ENCODE results near the gene SARNP. TPM values are rescaled to one million over a fixed set of nuclear protein-coding genes. Genes with fewer than 3 reads are reported as not detected.
A peak's percentile ranks its signal among the peaks of the same experiment; 100 is the strongest.

The SARNP gene
- polyA plus RNA-seq, 6 donors from 2014 or later, result 92.8 to 128 (median 106) TPM

- H3K9me3 Mint-ChIP-seq, result no peaks in the 10 kb centered on the region
- ATAC-seq (ENCODE audit: low read depth in 2 of 2), result peak; percentile 46 to 57
- H3K27ac Mint-ChIP-seq, result peak overlapping the region in 5 of 6 donors; percentile 74 to 95 (median 92)
- H3K4me1 Mint-ChIP-seq, result peaks cover 31 to 49% (median 43%) of the 10 kb centered on the region in 3 donors
- no peaks in the 10 kb centered on the region for H3K36me3 Mint-ChIP-seq
- peak; percentile 36 for DNase-seq
- no peaks in the 10 kb centered on the region for H3K27me3 Mint-ChIP-seq
- peak overlapping the region; percentile 88 to 97 (median 92) for H3K4me3 Mint-ChIP-seq
Measured at GRCh38 chr12:55729819-55730818, 87.4 kb downstream of the SARNP start.

DNA sequence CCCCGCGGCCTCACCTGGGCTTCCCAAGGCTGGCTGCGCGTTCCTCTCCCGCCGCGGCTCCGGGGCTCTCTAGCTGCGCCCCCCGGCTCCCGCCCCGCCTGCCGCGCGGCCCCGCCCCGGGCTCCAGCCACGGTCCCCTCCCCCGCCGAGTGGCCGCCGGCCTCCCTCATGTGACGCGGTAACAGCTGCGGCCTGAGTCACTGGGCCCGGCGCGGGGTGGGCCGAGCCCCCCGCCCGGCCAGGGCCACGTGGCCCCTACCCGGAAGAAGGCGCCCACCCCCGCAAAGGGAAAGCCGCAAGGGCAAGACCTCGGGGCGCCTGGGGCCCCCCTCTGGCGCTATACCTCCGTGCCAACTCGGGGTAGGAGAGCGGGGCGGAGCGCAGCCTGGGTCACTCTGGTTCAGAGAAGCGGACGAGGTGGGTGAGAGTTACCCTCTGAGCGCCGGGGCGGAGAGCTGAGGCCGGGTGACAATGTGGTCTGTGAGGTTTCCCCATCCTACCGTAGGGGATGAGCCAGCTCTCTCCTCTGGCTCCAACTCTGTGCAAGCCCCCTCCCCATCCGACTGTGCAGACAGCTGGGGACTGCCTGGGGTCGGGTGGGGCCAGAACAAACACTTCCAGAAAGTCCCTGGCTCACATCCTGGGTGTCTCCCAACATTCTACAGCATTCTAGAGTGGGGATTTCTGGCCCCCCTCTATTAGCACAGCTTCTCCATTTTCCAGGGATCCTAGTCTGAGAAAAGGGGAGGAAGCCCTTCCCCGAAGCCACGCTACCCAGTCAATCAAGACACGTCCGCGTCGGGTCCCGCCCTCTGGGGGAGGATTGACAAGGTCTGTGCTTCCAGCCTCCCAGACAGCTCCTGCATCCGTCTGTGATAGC, 88.3 kb downstream of the SARNP start, which contains the start of gene CD63:
Gene CD63, minus strand, starts transcription at position 71 of the 880 bp plus-strand sequence. CDS start 668 bp downstream, outside the sequence.
- no peaks in the 10 kb centered on the region for H3K9me3 Mint-ChIP-seq
- H3K4me3 Mint-ChIP-seq, result peak within 1 kb of the TSS; percentile 88 to 97 (median 92)
- ATAC-seq (ENCODE audit: low read depth in 2 of 2), result peak; percentile 63 to 69
- H3K27ac Mint-ChIP-seq, result peak within 1 kb of the TSS; percentile 74 to 95 (median 88)
- no peaks in the 10 kb centered on the region for H3K27me3 Mint-ChIP-seq
- no peaks in the 10 kb centered on the region for H3K36me3 Mint-ChIP-seq
- peak; percentile 50 for DNase-seq
- peaks cover 36 to 55% (median 50%) of the 10 kb centered on the region in 3 donors for H3K4me1 Mint-ChIP-seq

DNA sequence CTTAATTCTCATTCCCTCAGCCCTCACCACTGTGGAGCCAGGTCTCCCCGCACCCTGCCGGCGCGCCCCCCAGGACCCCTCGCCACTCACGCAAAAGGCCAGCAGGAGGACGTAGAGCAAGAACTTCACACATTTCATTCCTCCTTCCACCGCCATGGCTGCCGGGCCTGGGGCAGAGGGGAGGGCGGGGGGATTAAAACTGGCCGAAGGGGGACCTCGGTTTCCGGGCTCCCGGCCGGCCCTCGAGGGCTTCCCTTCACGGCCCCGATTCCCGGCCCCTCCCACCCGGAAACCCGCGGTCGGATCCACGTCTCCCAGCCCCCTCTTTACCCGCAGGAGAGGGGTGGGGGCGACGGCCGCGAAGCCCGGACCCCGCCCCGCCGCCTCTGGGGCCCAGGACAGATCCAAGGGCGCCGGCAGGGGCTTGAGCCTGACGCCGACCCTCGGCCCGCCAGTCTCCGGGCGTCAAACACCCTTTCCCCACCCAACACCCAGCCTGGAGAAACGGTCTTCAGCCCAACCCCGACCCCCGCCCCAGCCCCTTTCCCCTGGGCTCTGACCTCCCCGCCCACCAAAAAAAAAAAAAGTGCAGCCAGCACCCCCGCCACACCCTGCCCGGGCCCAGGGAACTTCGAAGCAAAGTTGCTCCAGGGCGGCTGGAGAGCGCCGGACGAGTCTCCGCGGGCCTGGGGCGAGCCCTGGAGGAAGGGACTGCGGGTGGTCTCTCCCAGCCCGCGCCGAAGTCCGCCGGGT, 89.2 kb downstream of the SARNP start:
- Mint-ChIP-seq H3K36me3 (no peaks in the 10 kb centered on the region), H3K27me3 (no peaks in the 10 kb centered on the region), H3K4me1 (peaks cover 40 to 55% (median 50%) of the 10 kb centered on the region in 3 donors), H3K4me3 (peak overlapping the region; percentile 79 to 95 (median 88)), H3K9me3 (no peaks in the 10 kb centered on the region), H3K27ac (no peak overlapping the region)
- ATAC-seq (ENCODE audit: low read depth in 2 of 2), result peak; percentile 9 to 16
- no peak for DNase-seq

DNA sequence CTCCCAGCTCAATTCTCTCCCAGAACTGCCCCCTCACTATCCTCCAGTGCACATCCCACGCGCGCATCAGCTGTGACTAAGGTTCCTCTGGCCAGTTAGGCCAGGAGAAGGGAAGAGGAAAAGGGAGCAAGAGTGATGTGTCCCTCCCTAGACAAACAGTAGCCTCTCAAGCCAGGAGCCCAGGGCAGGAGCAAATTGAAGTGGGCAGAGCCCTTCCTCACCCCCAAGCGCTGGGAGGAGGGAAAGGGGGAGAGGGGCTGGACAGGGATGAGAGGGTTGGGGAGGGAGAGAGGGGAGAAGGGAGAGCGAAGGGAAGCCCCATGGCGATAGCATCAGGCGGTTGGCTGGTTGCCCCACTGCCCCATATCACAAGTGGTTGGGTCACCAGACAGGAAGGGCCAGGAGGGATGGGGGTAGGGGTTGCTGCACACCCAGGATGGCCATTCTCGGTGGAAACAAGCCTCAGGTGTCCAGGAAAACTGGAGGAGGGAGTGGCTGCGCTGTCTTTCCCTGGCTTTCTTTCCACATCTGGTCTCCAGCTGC, 89.8 kb downstream of the SARNP start:
- Mint-ChIP-seq H3K9me3 (no peaks in the 10 kb centered on the region), H3K27me3 (no peaks in the 10 kb centered on the region), H3K36me3 (no peaks in the 10 kb centered on the region), H3K4me1 (peaks cover 40 to 57% (median 50%) of the 10 kb centered on the region in 3 donors), H3K27ac (peak overlapping the region in 4 of 6 donors; percentile 29 to 90 (median 64)), H3K4me3 (peak overlapping the region; percentile 79 to 95 (median 86))
- DNase-seq (no peak), ATAC-seq (ENCODE audit: low read depth in 2 of 2) (no peak)

DNA sequence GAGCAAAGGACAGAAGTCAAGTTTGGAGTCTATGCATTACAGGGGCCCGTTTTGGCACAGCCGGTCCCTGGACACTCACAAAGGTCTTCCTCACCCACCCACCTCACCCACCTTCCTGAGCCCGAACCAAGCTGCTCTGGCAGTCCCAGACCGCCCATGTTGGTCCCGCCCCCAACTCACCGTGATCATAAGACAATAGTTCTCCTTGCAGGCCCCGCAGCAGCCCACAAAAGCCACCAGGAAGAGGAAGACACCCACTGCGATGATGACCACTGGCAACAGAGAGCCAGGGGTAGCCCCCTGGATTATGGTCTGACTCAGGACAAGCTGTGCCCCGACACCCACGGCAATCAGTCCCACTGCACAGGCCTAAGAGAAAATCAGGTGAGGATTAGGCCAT, 90.6 kb downstream of the SARNP start:
- no peak for DNase-seq
- no peaks in the 10 kb centered on the region for H3K36me3 Mint-ChIP-seq
- H3K9me3 Mint-ChIP-seq, result no peaks in the 10 kb centered on the region
- peak overlapping the region in 2 of 6 donors; percentile 29 to 90 for H3K27ac Mint-ChIP-seq
- no peaks in the 10 kb centered on the region for H3K27me3 Mint-ChIP-seq
- H3K4me1 Mint-ChIP-seq, result peaks cover 40 to 52% (median 50%) of the 10 kb centered on the region in 3 donors
- ATAC-seq (ENCODE audit: low read depth in 2 of 2), result no peak
- H3K4me3 Mint-ChIP-seq, result peak overlapping the region; percentile 79 to 95 (median 86)

GRCh38 chr12:55725556-55725955, 92.0 kb downstream of the SARNP start:
- peaks cover 36 to 48% (median 47%) of the 10 kb centered on the region in 3 donors for H3K4me1 Mint-ChIP-seq
- H3K27me3 Mint-ChIP-seq, result no peaks in the 10 kb centered on the region
- ATAC-seq (ENCODE audit: low read depth in 2 of 2), result no peak
- H3K36me3 Mint-ChIP-seq, result no peaks in the 10 kb centered on the region
- H3K4me3 Mint-ChIP-seq, result peak overlapping the region in 2 of 8 donors; percentile 70 to 81
- no peak overlapping the region for H3K27ac Mint-ChIP-seq
- no peak for DNase-seq
- no peaks in the 10 kb centered on the region for H3K9me3 Mint-ChIP-seq

DNA sequence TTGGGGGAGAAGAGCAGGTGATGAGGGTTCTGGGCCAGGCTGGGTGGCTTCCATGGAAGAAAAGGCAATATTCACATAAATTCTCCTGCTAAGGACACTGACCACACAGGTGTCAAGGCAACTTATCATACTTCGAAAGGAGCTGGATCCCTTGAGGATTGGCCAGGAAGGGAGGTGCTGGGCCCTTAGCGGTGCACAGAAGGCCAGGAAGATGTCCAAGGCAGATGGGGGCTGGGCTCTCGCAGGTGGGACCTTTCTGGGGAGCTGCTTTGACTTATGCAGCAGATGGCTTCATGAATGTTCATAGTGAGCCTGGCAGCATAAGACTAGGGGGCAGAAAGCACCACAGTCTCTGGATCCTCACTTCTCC, 92.6 kb downstream of the SARNP start:
- Mint-ChIP-seq H3K36me3 (no peaks in the 10 kb centered on the region), H3K9me3 (no peaks in the 10 kb centered on the region), H3K4me3 (peak overlapping the region in 2 of 8 donors; percentile 17 to 81), H3K4me1 (peaks cover 30 to 42% (median 40%) of the 10 kb centered on the region in 3 donors), H3K27me3 (no peaks in the 10 kb centered on the region), H3K27ac (peak overlapping the region in 1 of 6 donors; percentile 65)
- DNase-seq, result no peak
- no peak for ATAC-seq (ENCODE audit: low read depth in 2 of 2)

- Mint-ChIP-seq H3K4me3 (peak overlapping the region in 2 of 8 donors; percentile 17 to 63), H3K36me3 (no peaks in the 10 kb centered on the region), H3K9me3 (no peaks in the 10 kb centered on the region), H3K27me3 (no peaks in the 10 kb centered on the region), H3K4me1 (peaks cover 24 to 37% (median 35%) of the 10 kb centered on the region in 3 donors), H3K27ac (peak overlapping the region in 2 of 6 donors; percentile 2 to 65)
- ATAC-seq (ENCODE audit: low read depth in 2 of 2) (peak; percentile 57 to 64), DNase-seq (peak; percentile 49)
Measured at GRCh38 chr12:55724226-55724939, 93.1 kb downstream of the SARNP start.

GRCh38 chr12:55723516-55724225, 93.9 kb downstream of the SARNP start:
- Mint-ChIP-seq H3K4me3 (peak overlapping the region in 1 of 8 donors; percentile 10), H3K27ac (peak overlapping the region in 2 of 6 donors; percentile 34 to 83), H3K9me3 (no peaks in the 10 kb centered on the region), H3K4me1 (peaks cover 22 to 40% (median 39%) of the 10 kb centered on the region in 3 donors), H3K27me3 (no peaks in the 10 kb centered on the region), H3K36me3 (no peaks in the 10 kb centered on the region)
- ATAC-seq (ENCODE audit: low read depth in 2 of 2), result no peak
- DNase-seq, result no peak

- no peak overlapping the region for H3K4me3 Mint-ChIP-seq
- no peak for DNase-seq
- ATAC-seq (ENCODE audit: low read depth in 2 of 2), result peak in 1 of 2 donors; percentile 31
- peak overlapping the region in 1 of 6 donors; percentile 84 for H3K27ac Mint-ChIP-seq
- no peaks in the 10 kb centered on the region for H3K27me3 Mint-ChIP-seq
- H3K36me3 Mint-ChIP-seq, result no peaks in the 10 kb centered on the region
- no peaks in the 10 kb centered on the region for H3K9me3 Mint-ChIP-seq
- H3K4me1 Mint-ChIP-seq, result peaks cover 29 to 46% (median 45%) of the 10 kb centered on the region in 3 donors
Measured at GRCh38 chr12:55722948-55723347, 94.6 kb downstream of the SARNP start.

DNA sequence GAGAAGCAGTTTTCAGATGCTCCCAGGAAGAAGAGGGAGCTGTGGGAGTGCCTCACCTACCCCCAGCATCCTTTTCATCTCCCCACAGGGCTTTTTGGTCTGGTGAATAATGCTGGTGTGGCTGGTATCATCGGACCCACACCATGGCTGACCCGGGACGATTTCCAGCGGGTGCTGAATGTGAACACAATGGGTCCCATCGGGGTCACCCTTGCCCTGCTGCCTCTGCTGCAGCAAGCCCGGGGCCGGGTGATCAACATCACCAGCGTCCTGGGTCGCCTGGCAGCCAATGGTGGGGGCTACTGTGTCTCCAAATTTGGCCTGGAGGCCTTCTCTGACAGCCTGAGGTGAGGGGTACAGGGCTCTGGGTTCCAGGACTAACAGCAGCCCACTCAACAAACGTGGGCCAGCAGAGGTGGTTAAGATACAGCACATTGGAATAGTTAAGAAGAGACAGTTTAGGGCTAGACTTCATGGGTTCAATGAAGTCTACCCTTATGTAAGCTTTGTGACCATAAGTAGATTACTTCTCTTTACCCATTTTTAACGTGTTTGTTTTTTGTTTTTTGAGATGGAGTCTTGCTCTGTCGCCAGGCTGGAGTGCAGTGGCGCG, 95.8 kb downstream of the SARNP start:
- Mint-ChIP-seq H3K27me3 (no peaks in the 10 kb centered on the region), H3K27ac (peak overlapping the region in 2 of 6 donors; percentile 15 to 47), H3K36me3 (no peaks in the 10 kb centered on the region), H3K9me3 (no peaks in the 10 kb centered on the region), H3K4me3 (peak overlapping the region in 1 of 8 donors; percentile 53), H3K4me1 (peaks cover 28 to 46% (median 45%) of the 10 kb centered on the region in 3 donors)
- no peak for ATAC-seq (ENCODE audit: low read depth in 2 of 2)
- no peak for DNase-seq
